HepG2 (cell line): ENCODE results near the gene ABCB8. TPM values are rescaled to one million over a fixed set of nuclear protein-coding genes. Genes with fewer than 3 reads are reported as not detected.

Experiments
- AKAP8 ChIP-seq: sonication (generic); formaldehyde crosslinking; IDR thresholded peaks from 2 replicates; pipeline ENCODE4 v1.5.1; 2020; ENCODE audit warnings: mild to moderate bottlenecking, missing genetic modification reagents
- ARID4A ChIP-seq: sonication (generic); formaldehyde crosslinking; IDR thresholded peaks from 2 replicates; pipeline ENCODE4 v1.5.0; 2020; ENCODE audit warnings: mild to moderate bottlenecking, missing genetic modification reagents, borderline replicate concordance
- CBX1 ChIP-seq: IDR thresholded peaks from one replicate; pipeline ENCODE4 v1.6.1; 2016; ENCODE audit warnings: antibody characterized with exemption, low read depth
- HDAC1 ChIP-seq: sonication (generic); formaldehyde crosslinking; IDR thresholded peaks from 2 replicates; pipeline ENCODE4 v1.5.1; 2020; ENCODE audit warnings: mild to moderate bottlenecking, missing genetic modification reagents
- IKZF1 ChIP-seq: fragments of 450-650 bp; IDR thresholded peaks from 2 replicates; pipeline ENCODE4 v1.7.1; 2016
- MYNN ChIP-seq: sonication (generic); formaldehyde crosslinking; IDR thresholded peaks from 2 replicates; pipeline ENCODE4 v1.4.0; 2020; ENCODE audit warnings: mild to moderate bottlenecking, low read depth, missing genetic modification reagents
- THAP11 ChIP-seq: IDR thresholded peaks from 2 replicates; pipeline ENCODE4 v1.6.1; 2016; ENCODE audit warnings: missing biosample characterization, missing genetic modification reagents
- ZBTB39 ChIP-seq: sonication (generic); formaldehyde crosslinking; IDR thresholded peaks from 2 replicates; pipeline ENCODE4 v1.5.0; 2020; ENCODE audit warnings: missing genetic modification reagents
- ZFP90 ChIP-seq: sonication (generic); formaldehyde crosslinking; IDR thresholded peaks from 2 replicates; pipeline ENCODE4 v1.8.0; 2022; ENCODE audit warnings: missing genetic modification reagents, mild to moderate bottlenecking, inconsistent platforms, borderline replicate concordance
- ZNF260 ChIP-seq: sonication (generic); formaldehyde crosslinking; IDR thresholded peaks from 2 replicates; pipeline ENCODE4 v1.4.0; 2020; ENCODE audit warnings: missing genetic modification reagents, low read depth, mild to moderate bottlenecking, borderline replicate concordance
- ZNF264 ChIP-seq: sonication (generic); formaldehyde crosslinking; IDR thresholded peaks from 2 replicates; pipeline ENCODE4 v1.4.0; 2020; ENCODE audit warnings: missing genetic modification reagents
- ZNF367 ChIP-seq: sonication (generic); formaldehyde crosslinking; IDR thresholded peaks from 2 replicates; pipeline ENCODE4 v1.4.0; 2020; ENCODE audit warnings: missing genetic modification reagents, borderline replicate concordance
- ZNF740 ChIP-seq: sonication (generic); formaldehyde crosslinking; IDR thresholded peaks from 2 replicates; pipeline ENCODE4 v1.4.0; 2020; ENCODE audit warnings: missing genetic modification reagents
- polyA plus RNA-seq, 8 experiments: library from polyadenylated mRNA; depleted of rRNA in 3 of 8; stranded (reverse) in 7 of 8; unstranded in 1 of 8; fragments of >200 nt; fragmentation: Illumina TruSeq in 4 of 8; extraction: Trizol in 4 of 8; gene quantifications; 2 replicates each; pipeline versions ENCODE4 v1.2.1 to v1.2.3, GENCODE V29; 2011 to 2016; ENCODE audit warnings: low read depth in 4 of 8, missing spikeins in 1 of 8, mixed read lengths in 1 of 8; ENCODE audit not compliant: insufficient read depth in 1 of 8
- total RNA-seq, 5 experiments: library from RNA; depleted of rRNA; stranded (reverse); fragments of >200 nt; fragmentation: Illumina TruSeq; extraction: Trizol; gene quantifications; 2 replicates each; pipeline ENCODE4 v1.2.3, GENCODE V29; 2016; ENCODE audit warnings: low read depth in 1 of 5
- TF ChIP-seq, protein P1 (sequence below): sonication (generic); formaldehyde crosslinking; IDR thresholded peaks from 2 replicates; pipeline ENCODE4 v1.4.0; 2020; ENCODE audit warnings: missing genetic modification reagents, mild to moderate bottlenecking, borderline replicate concordance
- TF ChIP-seq, protein P2 (sequence below): sonication (generic); formaldehyde crosslinking; IDR thresholded peaks from 2 replicates; pipeline ENCODE4 v1.4.0; 2020; ENCODE audit warnings: missing genetic modification reagents
- TF ChIP-seq, protein P3 (sequence below): sonication (generic); formaldehyde crosslinking; conservative IDR thresholded peaks from 2 replicates; pipeline ENCODE4 v1.5.0; 2020; ENCODE audit warnings: missing genetic modification reagents

ABCB8 gene
- total and polyA plus RNA-seq, 2 of the 13 experiments (the other 11 are each of a cell fraction or from before 2014, with no cell fraction given): 6.6 to 16.7 TPM

DNA sequence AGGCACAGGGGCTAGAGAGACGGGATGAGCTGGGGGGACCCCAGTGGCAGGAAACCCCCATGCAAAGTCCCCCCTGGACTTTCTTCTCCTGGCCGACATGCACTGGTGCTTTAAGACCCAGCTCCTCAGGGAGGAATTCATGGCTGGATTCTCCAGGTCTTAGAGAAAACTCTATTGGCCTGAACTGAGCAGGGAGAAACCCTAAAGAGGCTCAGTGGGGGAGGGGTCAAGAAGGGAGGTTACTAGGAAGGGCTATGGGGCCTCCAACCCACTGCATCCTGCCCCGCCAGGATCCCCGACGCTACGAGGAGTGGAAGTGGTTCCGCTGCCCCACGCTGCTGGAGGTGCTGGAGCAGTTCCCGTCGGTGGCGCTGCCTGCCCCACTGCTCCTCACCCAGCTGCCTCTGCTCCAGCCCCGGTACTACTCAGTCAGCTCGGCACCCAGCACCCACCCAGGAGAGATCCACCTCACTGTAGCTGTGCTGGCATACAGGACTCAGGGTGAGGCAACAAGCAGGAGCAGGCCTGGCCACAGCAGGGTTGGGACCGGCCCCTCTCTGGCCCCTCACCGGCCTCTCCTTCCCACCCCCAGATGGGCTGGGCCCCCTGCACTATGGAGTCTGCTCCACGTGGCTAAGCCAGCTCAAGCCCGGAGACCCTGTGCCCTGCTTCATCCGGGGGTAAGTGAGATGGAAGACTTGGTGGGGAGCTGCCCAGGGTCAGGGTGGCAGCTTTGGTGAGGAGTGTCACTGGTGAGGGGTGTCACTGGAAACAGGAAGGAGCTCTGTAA lies 17.7 kb upstream of the ABCB8 start (continued):
- TF ChIP-seq, protein P1, sequence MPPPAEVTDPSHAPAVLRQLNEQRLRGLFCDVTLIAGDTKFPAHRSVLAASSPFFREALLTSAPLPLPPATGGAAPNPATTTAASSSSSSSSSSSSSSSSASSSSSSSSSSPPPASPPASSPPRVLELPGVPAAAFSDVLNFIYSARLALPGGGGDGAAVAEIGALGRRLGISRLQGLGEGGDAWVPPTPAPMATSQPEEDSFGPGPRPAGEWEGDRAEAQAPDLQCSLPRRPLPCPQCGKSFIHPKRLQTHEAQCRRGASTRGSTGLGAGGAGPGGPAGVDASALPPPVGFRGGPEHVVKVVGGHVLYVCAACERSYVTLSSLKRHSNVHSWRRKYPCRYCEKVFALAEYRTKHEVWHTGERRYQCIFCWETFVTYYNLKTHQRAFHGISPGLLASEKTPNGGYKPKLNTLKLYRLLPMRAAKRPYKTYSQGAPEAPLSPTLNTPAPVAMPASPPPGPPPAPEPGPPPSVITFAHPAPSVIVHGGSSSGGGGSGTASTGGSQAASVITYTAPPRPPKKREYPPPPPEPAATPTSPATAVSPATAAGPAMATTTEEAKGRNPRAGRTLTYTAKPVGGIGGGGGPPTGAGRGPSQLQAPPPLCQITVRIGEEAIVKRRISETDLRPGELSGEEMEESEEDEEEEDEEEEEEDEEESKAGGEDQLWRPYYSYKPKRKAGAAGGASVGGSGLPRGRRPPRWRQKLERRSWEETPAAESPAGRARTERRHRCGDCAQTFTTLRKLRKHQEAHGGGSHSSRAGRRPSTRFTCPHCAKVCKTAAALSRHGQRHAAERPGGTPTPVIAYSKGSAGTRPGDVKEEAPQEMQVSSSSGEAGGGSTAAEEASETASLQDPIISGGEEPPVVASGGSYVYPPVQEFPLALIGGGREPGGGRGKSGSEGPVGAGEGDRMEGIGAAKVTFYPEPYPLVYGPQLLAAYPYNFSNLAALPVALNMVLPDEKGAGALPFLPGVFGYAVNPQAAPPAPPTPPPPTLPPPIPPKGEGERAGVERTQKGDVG (CRISPR knock-in tag): 0 out of 2 replicates have a peak, but pooled peaks have one; percentile 22
- TF ChIP-seq ZNF260 (CRISPR knock-in tag): no peak
- TF ChIP-seq THAP11: 0 out of 2 replicates have a peak, but pooled peaks have one; percentile 13
- no peak; the same call in 1 of the 2 replicates for TF ChIP-seq HDAC1 (CRISPR knock-in tag)
- TF ChIP-seq IKZF1: no peak
- TF ChIP-seq MYNN (CRISPR knock-in tag): no peak
- no peak for TF ChIP-seq ZNF367
- TF ChIP-seq, protein P2, sequence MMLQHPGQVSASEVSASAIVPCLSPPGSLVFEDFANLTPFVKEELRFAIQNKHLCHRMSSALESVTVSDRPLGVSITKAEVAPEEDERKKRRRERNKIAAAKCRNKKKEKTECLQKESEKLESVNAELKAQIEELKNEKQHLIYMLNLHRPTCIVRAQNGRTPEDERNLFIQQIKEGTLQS (CRISPR knock-in tag): no peak
- TF ChIP-seq, protein P3, sequence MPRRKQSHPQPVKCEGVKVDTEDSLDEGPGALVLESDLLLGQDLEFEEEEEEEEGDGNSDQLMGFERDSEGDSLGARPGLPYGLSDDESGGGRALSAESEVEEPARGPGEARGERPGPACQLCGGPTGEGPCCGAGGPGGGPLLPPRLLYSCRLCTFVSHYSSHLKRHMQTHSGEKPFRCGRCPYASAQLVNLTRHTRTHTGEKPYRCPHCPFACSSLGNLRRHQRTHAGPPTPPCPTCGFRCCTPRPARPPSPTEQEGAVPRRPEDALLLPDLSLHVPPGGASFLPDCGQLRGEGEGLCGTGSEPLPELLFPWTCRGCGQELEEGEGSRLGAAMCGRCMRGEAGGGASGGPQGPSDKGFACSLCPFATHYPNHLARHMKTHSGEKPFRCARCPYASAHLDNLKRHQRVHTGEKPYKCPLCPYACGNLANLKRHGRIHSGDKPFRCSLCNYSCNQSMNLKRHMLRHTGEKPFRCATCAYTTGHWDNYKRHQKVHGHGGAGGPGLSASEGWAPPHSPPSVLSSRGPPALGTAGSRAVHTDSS: no peak
- TF ChIP-seq ZBTB39 (CRISPR knock-in tag): no peak
- no peak for TF ChIP-seq CBX1
- TF ChIP-seq ARID4A (CRISPR knock-in tag): peak; percentile 12; the same call in 1 of the 2 replicates
- TF ChIP-seq ZFP90: 0 out of 2 replicates have a peak, but pooled peaks have one; percentile 48
- 0 out of 2 replicates have a peak, but pooled peaks have one; percentile 18 for TF ChIP-seq ZNF740 (CRISPR knock-in tag)
- no peak for TF ChIP-seq AKAP8 (CRISPR knock-in tag)
- TF ChIP-seq ZNF264 (CRISPR knock-in tag): peak; percentile 91
